A549 (cell line): Measurements from ENCODE around the gene KLHL29. TPM values are rescaled to one million over a fixed set of nuclear protein-coding genes. Genes with fewer than 3 reads are reported as not detected.
A peak's percentile ranks its signal among the peaks of the same experiment; 100 is the strongest.

Experiments used
- ATAC-seq, 2 experiments: fragments of 200-7000 bp in 1 of 2; fragments of >200 bp in 1 of 2; cut with Nextera tagmentation in 1 of 2; cut with Tn5 transposase in 1 of 2; 3 replicates each; pipeline versions ENCODE4 v1.8.0 to v1.9.1; 2018 to 2020; ENCODE audit warnings: mild to moderate bottlenecking in 1 of 2, moderate library complexity in 1 of 2
- CTCF ChIA-PET: fragments of 300-600 bp; sonication (Branson Sonifier 250); formaldehyde crosslinking; extraction: SDS; loops from one replicate; lab custom pipeline; 2021; ENCODE audit warnings: antibody characterized with exemption, inconsistent platforms; lab: Yijun Ruan, JAX
- POLR2A ChIA-PET: fragments of 350-600 bp; formaldehyde crosslinking; extraction: SDS; loops from one replicate; lab custom pipeline; 2021; ENCODE audit warnings: antibody characterized with exemption, inconsistent platforms; lab: Yijun Ruan, JAX
- DNase-seq, 2 experiments: peaks; one replicate each; pipeline versions ENCODE4 v3.0.0 to v3.0.0-alpha.2; 2011 to 2016; ENCODE audit warnings: low read depth in 1 of 2, low spot score in 1 of 2
- FAIRE-seq: peaks from 2 replicates; lab custom pipeline; 2011; peaks lifted over from hg19 to GRCh38; lab: Jason Lieb, UNC
- H3K27ac ChIP-seq, 2 experiments: fragments of >200 bp; sonication (Bioruptor Twin); formaldehyde crosslinking; 3 replicates each; pipeline ENCODE4 v1.5.1; 2016 to 2017
- H3K4me1 ChIP-seq: fragments of >200 bp; sonication (Bioruptor Twin); formaldehyde crosslinking; 3 replicates; pipeline ENCODE4 v1.6.1; 2016
- H3K4me2 ChIP-seq: fragments of >200 bp; sonication (Bioruptor Twin); formaldehyde crosslinking; 3 replicates; pipeline ENCODE4 v1.6.1; 2016
- H3K4me3 ChIP-seq: fragments of >200 bp; sonication (Bioruptor Twin); formaldehyde crosslinking; 3 replicates; pipeline ENCODE4 v1.5.1; 2016
- H3K9me3 ChIP-seq: fragments of >200 bp; sonication (Bioruptor Twin); formaldehyde crosslinking; 3 replicates; pipeline ENCODE4 v1.6.1; 2016
- BHLHE40 ChIP-seq: IDR thresholded peaks from 2 replicates; pipeline ENCODE4 v1.6.1; 2012; ENCODE audit warnings: low read depth, low read length, inconsistent platforms
- CBX2 ChIP-seq: fragments of 200-600 bp; sonication (generic); IDR thresholded peaks from 2 replicates; pipeline ENCODE4 v1.6.1; 2016; ENCODE audit warnings: low read depth, mild to moderate bottlenecking, borderline replicate concordance
- CBX8 ChIP-seq: fragments of 200-600 bp; sonication (generic); IDR thresholded peaks from 2 replicates; pipeline ENCODE4 v1.6.1; 2016
- CEBPB ChIP-seq, 2 experiments: fragments of >200 bp in 1 of 2; sonication (Bioruptor Twin) in 1 of 2; formaldehyde crosslinking in 1 of 2; IDR thresholded peaks; 2 replicates each; pipeline ENCODE4 v1.6.1; 2012 to 2016
- CHD2 ChIP-seq: fragments of 150-350 bp; IDR thresholded peaks from 2 replicates; pipeline ENCODE4 v1.6.1; 2014; ENCODE audit warnings: low read length; ENCODE audit not compliant: partially characterized antibody
- CHD4 ChIP-seq: fragments of 200-600 bp; sonication (generic); IDR thresholded peaks from 2 replicates; pipeline ENCODE4 v1.6.1; 2016; ENCODE audit warnings: antibody characterized with exemption, mild to moderate bottlenecking, borderline replicate concordance
- EHMT2 ChIP-seq: fragments of 200-600 bp; sonication (generic); IDR thresholded peaks from 2 replicates; pipeline ENCODE4 v1.6.1; 2016; ENCODE audit warnings: antibody characterized with exemption, low read depth, mild to moderate bottlenecking, moderate library complexity
- ESRRA ChIP-seq: fragments of 150-350 bp; IDR thresholded peaks from 2 replicates; pipeline ENCODE4 v1.6.1; 2014; ENCODE audit warnings: mild to moderate bottlenecking, low read length, borderline replicate concordance
- FOSL2 ChIP-seq, 2 experiments: fragments of 450-650 bp in 1 of 2; fragments of >200 bp in 1 of 2; sonication (Bioruptor Twin) in 1 of 2; formaldehyde crosslinking; IDR thresholded peaks; 2 replicates each; pipeline versions ENCODE4 v1.5.0 to v1.6.1; 2016 to 2020; ENCODE audit warnings: mild to moderate bottlenecking in 1 of 2, moderate library complexity in 1 of 2
- FOXS1 ChIP-seq: fragments of 250-450 bp; sonication (Bioruptor Pico); IDR thresholded peaks from 2 replicates; pipeline ENCODE4 v1.5.0; 2020; ENCODE audit warnings: mild to moderate bottlenecking, moderate library complexity
- GATA3 ChIP-seq: IDR thresholded peaks from 2 replicates; pipeline ENCODE4 v1.6.1; 2012; ENCODE audit warnings: borderline replicate concordance
- HEYL ChIP-seq: fragments of 250-450 bp; sonication (Bioruptor Pico); IDR thresholded peaks from 2 replicates; pipeline ENCODE4 v1.8.0; 2021; ENCODE audit warnings: mild to moderate bottlenecking, moderate library complexity
- HOXA7 ChIP-seq: fragments of 250-450 bp; sonication (Bioruptor Pico); IDR thresholded peaks from 2 replicates; pipeline ENCODE4 v1.5.0; 2020; ENCODE audit warnings: mild to moderate bottlenecking, moderate library complexity
- HOXB13 ChIP-seq: fragments of 250-450 bp; sonication (Bioruptor Pico); IDR thresholded peaks from 2 replicates; pipeline ENCODE4 v1.5.0; 2020; ENCODE audit warnings: low read depth, mild to moderate bottlenecking, moderate library complexity
- HOXB5 ChIP-seq: fragments of 250-450 bp; sonication (Bioruptor Pico); IDR thresholded peaks from 2 replicates; pipeline ENCODE4 v1.5.0; 2020; ENCODE audit warnings: mild to moderate bottlenecking, moderate library complexity
- KDM1A ChIP-seq: fragments of 200-600 bp; sonication (generic); IDR thresholded peaks from 2 replicates; pipeline ENCODE4 v1.6.1; 2016; ENCODE audit warnings: low read depth, mild to moderate bottlenecking
- KDM5A ChIP-seq: fragments of 200-600 bp; sonication (generic); IDR thresholded peaks from 2 replicates; pipeline ENCODE4 v1.6.1; 2016; ENCODE audit warnings: antibody characterized with exemption, mild to moderate bottlenecking
- MYC ChIP-seq: IDR thresholded peaks from 2 replicates; pipeline ENCODE4 v1.6.1; 2012; ENCODE audit warnings: mild to moderate bottlenecking, inconsistent platforms, low read length, improper control_type of control experiment, borderline replicate concordance
- PHF8 ChIP-seq: fragments of 200-600 bp; sonication (generic); IDR thresholded peaks from 2 replicates; pipeline ENCODE4 v1.6.1; 2016; ENCODE audit warnings: low read depth, mild to moderate bottlenecking, antibody characterized with exemption, moderate library complexity, borderline replicate concordance
- POLR2AphosphoS2 ChIP-seq: conservative IDR thresholded peaks from 2 replicates; pipeline ENCODE4 v1.6.1; 2012; ENCODE audit warnings: low read length, improper control_type of control experiment, inconsistent platforms
- RARB ChIP-seq: fragments of 250-450 bp; sonication (Bioruptor Pico); IDR thresholded peaks from 2 replicates; pipeline ENCODE4 v1.8.0; 2021; ENCODE audit warnings: mild to moderate bottlenecking, moderate library complexity
- REST ChIP-seq: fragments of 200-600 bp; sonication (generic); IDR thresholded peaks from 2 replicates; pipeline ENCODE4 v1.6.1; 2016; ENCODE audit warnings: antibody characterized with exemption, mild to moderate bottlenecking, moderate library complexity
- RFX5 ChIP-seq: fragments of 450-650 bp; IDR thresholded peaks from 2 replicates; pipeline ENCODE4 v1.7.1; 2014; ENCODE audit warnings: antibody characterized with exemption, mild to moderate bottlenecking, moderate library complexity
- SMC3 ChIP-seq: fragments of >200 bp; sonication (Bioruptor Twin); formaldehyde crosslinking; IDR thresholded peaks from 3 replicates; pipeline ENCODE4 v1.6.1; 2018; ENCODE audit warnings: inconsistent platforms
- TFCP2L1 ChIP-seq: fragments of 250-450 bp; sonication (Bioruptor Pico); IDR thresholded peaks from 2 replicates; pipeline ENCODE4 v1.5.0; 2021; ENCODE audit warnings: mild to moderate bottlenecking
- TP53 ChIP-seq: fragments of 250-450 bp; sonication (Bioruptor Pico); IDR thresholded peaks from 2 replicates; pipeline ENCODE4 v1.5.0; 2021; ENCODE audit warnings: mild to moderate bottlenecking, moderate library complexity
- ZC3H11A ChIP-seq: fragments of 450-650 bp; IDR thresholded peaks from 2 replicates; pipeline ENCODE4 v1.6.1; 2014; ENCODE audit warnings: antibody characterized with exemption, mild to moderate bottlenecking
- ZFP36 ChIP-seq: fragments of 450-650 bp; IDR thresholded peaks from 2 replicates; pipeline ENCODE4 v1.6.1; 2014; ENCODE audit warnings: borderline replicate concordance; ENCODE audit not compliant: partially characterized antibody
- ZNF302 ChIP-seq: fragments of 250-450 bp; sonication (Bioruptor Pico); IDR thresholded peaks from 2 replicates; pipeline ENCODE4 v1.9.0; 2021; ENCODE audit warnings: inconsistent platforms, mild to moderate bottlenecking, moderate library complexity
- WGBS: methylation state at CpG from one replicate; pipeline ENCODE4 v1.1.6; 2017; ENCODE audit errors: missing lambda C conversion rate; 5-methylcytosine and 5-hydroxymethylcytosine counted together
- polyA plus RNA-seq, 4 experiments: library from polyadenylated mRNA; depleted of rRNA in 3 of 4; stranded (reverse); fragments of >200 nt; fragmentation: RNase III in 1 of 4; extraction: RNeasy Plus Mini Kit Qiagen cat#74134 plus additional on column Dnase treatment in 1 of 4; gene quantifications; 2 replicates in 3 of 4; 3 replicates in 1 of 4; pipeline ENCODE4 v1.2.3, GENCODE V29; 2011 to 2017
- TF ChIP-seq, protein P1 (sequence below): fragments of 150-350 bp; IDR thresholded peaks from 2 replicates; pipeline ENCODE4 v1.6.1; 2014; ENCODE audit warnings: low read depth, mild to moderate bottlenecking, low read length
- TF ChIP-seq, protein P2 (sequence below): fragments of 450-650 bp; IDR thresholded peaks from 2 replicates; pipeline ENCODE4 v1.6.1; 2014; ENCODE audit warnings: antibody characterized with exemption
- TF ChIP-seq, protein P3 (sequence below): fragments of >200 bp; sonication (Bioruptor Twin); formaldehyde crosslinking; IDR thresholded peaks from 2 replicates; pipeline ENCODE4 v1.6.1; 2016
- TF ChIP-seq, protein P4 (sequence below): IDR thresholded peaks from 2 replicates; pipeline ENCODE4 v1.6.1; 2012

Gene KLHL29
- polyA plus RNA-seq, 2 of the 4 experiments (the other 2 are of a cell fraction), result 1.3 to 2.5 TPM

DNA sequence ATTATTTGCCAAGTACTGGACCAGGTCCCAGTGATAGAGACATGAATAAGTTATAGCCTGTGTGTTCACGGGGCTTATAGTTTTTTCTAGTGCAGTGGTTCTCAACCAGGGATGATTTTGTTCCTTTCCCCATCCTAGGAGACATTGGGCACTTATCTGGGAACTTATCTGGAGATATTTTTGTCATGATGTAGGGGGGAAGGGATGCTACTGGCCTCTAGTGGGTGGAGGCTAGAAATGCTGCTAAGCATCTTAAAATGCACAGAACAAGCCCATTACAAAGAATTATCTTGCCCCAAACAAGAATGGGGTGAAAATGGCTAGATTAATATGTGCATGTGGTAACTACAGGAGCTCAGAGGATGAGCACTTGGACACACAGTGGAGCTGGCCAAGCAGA lies 75.2 kb downstream of the KLHL29 start (continued):
- TF ChIP-seq RFX5, result no peak
- no peak for TF ChIP-seq HOXA7 (CRISPR knock-in tag)
- no peak for TF ChIP-seq ESRRA
- TF ChIP-seq, protein P1, sequence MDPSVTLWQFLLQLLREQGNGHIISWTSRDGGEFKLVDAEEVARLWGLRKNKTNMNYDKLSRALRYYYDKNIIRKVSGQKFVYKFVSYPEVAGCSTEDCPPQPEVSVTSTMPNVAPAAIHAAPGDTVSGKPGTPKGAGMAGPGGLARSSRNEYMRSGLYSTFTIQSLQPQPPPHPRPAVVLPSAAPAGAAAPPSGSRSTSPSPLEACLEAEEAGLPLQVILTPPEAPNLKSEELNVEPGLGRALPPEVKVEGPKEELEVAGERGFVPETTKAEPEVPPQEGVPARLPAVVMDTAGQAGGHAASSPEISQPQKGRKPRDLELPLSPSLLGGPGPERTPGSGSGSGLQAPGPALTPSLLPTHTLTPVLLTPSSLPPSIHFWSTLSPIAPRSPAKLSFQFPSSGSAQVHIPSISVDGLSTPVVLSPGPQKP, result no peak
- TF ChIP-seq FOSL2 (IDR thresholded peaks at IDR 0.05), result no peak
- TF ChIP-seq FOSL2 (CRISPR knock-in tag; IDR thresholded peaks at IDR 0.05), result no peak
- no peak for TF ChIP-seq TFCP2L1 (CRISPR knock-in tag)
- no peak for TF ChIP-seq KDM5A
- no peak for TF ChIP-seq ZC3H11A
- TF ChIP-seq POLR2AphosphoS2, result no peak
- no peak for TF ChIP-seq REST
- TF ChIP-seq, protein P2, sequence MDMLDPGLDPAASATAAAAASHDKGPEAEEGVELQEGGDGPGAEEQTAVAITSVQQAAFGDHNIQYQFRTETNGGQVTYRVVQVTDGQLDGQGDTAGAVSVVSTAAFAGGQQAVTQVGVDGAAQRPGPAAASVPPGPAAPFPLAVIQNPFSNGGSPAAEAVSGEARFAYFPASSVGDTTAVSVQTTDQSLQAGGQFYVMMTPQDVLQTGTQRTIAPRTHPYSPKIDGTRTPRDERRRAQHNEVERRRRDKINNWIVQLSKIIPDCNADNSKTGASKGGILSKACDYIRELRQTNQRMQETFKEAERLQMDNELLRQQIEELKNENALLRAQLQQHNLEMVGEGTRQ, result no peak
- no peak for TF ChIP-seq CBX8
- TF ChIP-seq, protein P3, sequence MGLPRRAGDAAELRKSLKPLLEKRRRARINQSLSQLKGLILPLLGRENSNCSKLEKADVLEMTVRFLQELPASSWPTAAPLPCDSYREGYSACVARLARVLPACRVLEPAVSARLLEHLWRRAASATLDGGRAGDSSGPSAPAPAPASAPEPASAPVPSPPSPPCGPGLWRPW, result no peak
- no peak for TF ChIP-seq ZFP36
- peak; percentile 29; the same call in 1 of the 2 replicates for TF ChIP-seq GATA3
- no peak for TF ChIP-seq CHD2

- H3K9me3 ChIP-seq, result no peaks in the 10 kb centered on the region
- TF ChIP-seq HOXB13 (CRISPR knock-in tag) (no peak), TP53 (no peak), CEBPB (IDR thresholded peaks at IDR 0.05) (no peak), ZNF302 (CRISPR knock-in tag) (no peak), MYC (no peak), CBX2 (no peak), KDM1A (no peak), CHD4 (no peak), RARB (CRISPR knock-in tag) (no peak), EHMT2 (no peak), HOXB5 (CRISPR knock-in tag) (no peak), SMC3 (no peak), FOXS1 (CRISPR knock-in tag) (no peak), PHF8 (no peak), HEYL (CRISPR knock-in tag) (no peak), BHLHE40 (no peak)
- TF ChIP-seq, protein P4, sequence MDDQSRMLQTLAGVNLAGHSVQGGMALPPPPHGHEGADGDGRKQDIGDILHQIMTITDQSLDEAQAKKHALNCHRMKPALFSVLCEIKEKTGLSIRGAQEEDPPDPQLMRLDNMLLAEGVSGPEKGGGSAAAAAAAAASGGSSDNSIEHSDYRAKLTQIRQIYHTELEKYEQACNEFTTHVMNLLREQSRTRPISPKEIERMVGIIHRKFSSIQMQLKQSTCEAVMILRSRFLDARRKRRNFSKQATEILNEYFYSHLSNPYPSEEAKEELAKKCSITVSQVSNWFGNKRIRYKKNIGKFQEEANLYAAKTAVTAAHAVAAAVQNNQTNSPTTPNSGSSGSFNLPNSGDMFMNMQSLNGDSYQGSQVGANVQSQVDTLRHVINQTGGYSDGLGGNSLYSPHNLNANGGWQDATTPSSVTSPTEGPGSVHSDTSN, result no peak
- POLR2A ChIA-PET, result no interaction called here
- no peak overlapping the region for H3K27ac ChIP-seq
- H3K4me2 ChIP-seq, result no peak overlapping the region
- CTCF ChIA-PET, result interaction anchor here (0.8 to 1.1 kb wide), 3 partner anchors 11 to 130 kb away, joined by 3 read pairs; no protein-coding TSS in a partner anchor
- ATAC-seq, result no peak
- WGBS, result 75% methylated on average over 5 of the region's 5 CpGs
- H3K4me1 ChIP-seq, result no peaks in the 10 kb centered on the region
- DNase-seq, result no peak
- no peak overlapping the region for H3K4me3 ChIP-seq
- FAIRE-seq, result no peak
Observed at GRCh38 chr2:23460993-23461392, 76.0 kb downstream of the KLHL29 start.
